H9 (cell line): Measurements from ENCODE around the gene FZD10. TPM values are rescaled to one million over a fixed set of nuclear protein-coding genes. Genes with fewer than 3 reads are reported as not detected.

Source experiments
- DNase-seq: peaks from one replicate; pipeline ENCODE4 v3.0.0-alpha.2; 2017
- H2AFZ ChIP-seq: one replicate; pipeline ENCODE4 v1.6.1; 2013; ENCODE audit warnings: mild to moderate bottlenecking, low read length, control low read depth, moderate library complexity
- H2AK5ac ChIP-seq: 2 replicates; pipeline ENCODE4 v1.6.1; 2013; ENCODE audit warnings: low read length, control low read depth, mixed read lengths; ENCODE audit not compliant: insufficient read length
- H2BK120ac ChIP-seq: one replicate; pipeline ENCODE4 v1.6.1; 2013; ENCODE audit warnings: low read depth, mild to moderate bottlenecking, low read length, control low read depth, inconsistent platforms; ENCODE audit not compliant: poor library complexity, severe bottlenecking
- H2BK12ac ChIP-seq: 2 replicates; pipeline ENCODE4 v1.6.1; 2013; ENCODE audit warnings: low read length, control low read depth, mixed read lengths, low read depth; ENCODE audit not compliant: insufficient read length
- H2BK15ac ChIP-seq: 2 replicates; pipeline ENCODE4 v1.6.1; 2013; ENCODE audit warnings: low read depth, low read length, control low read depth
- H2BK20ac ChIP-seq: one replicate; pipeline ENCODE4 v1.6.1; 2013; ENCODE audit warnings: low read depth, mild to moderate bottlenecking, low read length, control low read depth, inconsistent platforms; ENCODE audit not compliant: poor library complexity, severe bottlenecking
- H2BK5ac ChIP-seq: 2 replicates; pipeline ENCODE4 v1.6.1; 2013; ENCODE audit warnings: low read length, control low read depth, mixed read lengths; ENCODE audit not compliant: insufficient read length
- H3K14ac ChIP-seq: 2 replicates; pipeline ENCODE4 v1.6.1; 2013; ENCODE audit warnings: low read length, control low read depth; ENCODE audit not compliant: insufficient read depth
- H3K18ac ChIP-seq: 2 replicates; pipeline ENCODE4 v1.6.1; 2013; ENCODE audit warnings: low read depth, mild to moderate bottlenecking, mixed read lengths, low read length, control low read depth; ENCODE audit not compliant: insufficient read length
- H3K23ac ChIP-seq: 2 replicates; pipeline ENCODE4 v1.6.1; 2013; ENCODE audit warnings: low read length, control low read depth, mixed read lengths, low read depth; ENCODE audit not compliant: insufficient read length
- H3K23me2 ChIP-seq: 2 replicates; pipeline ENCODE4 v1.6.1; 2013; ENCODE audit warnings: low read depth, mild to moderate bottlenecking, mixed read lengths, low read length, control low read depth; ENCODE audit not compliant: insufficient read length, poor library complexity, severe bottlenecking
- H3K27ac ChIP-seq: 2 replicates; pipeline ENCODE4 v1.5.1; 2013; ENCODE audit warnings: low read length, control low read depth, mixed read lengths, low read depth; ENCODE audit not compliant: insufficient read length
- H3K27me3 ChIP-seq: 2 replicates; pipeline ENCODE4 v1.6.1; 2013; ENCODE audit warnings: low read length, control low read depth, inconsistent platforms; ENCODE audit not compliant: insufficient read depth
- H3K4ac ChIP-seq: 2 replicates; pipeline ENCODE4 v1.6.1; 2013; ENCODE audit warnings: low read depth, mild to moderate bottlenecking, control low read depth, inconsistent platforms, low read length, moderate library complexity
- H3K4me1 ChIP-seq: 2 replicates; pipeline ENCODE4 v1.6.1; 2013; ENCODE audit warnings: low read length, control low read depth, inconsistent platforms; ENCODE audit not compliant: insufficient read depth
- H3K4me2 ChIP-seq: 2 replicates; pipeline ENCODE4 v1.6.1; 2013; ENCODE audit warnings: low read length, control low read depth, mixed read lengths; ENCODE audit not compliant: insufficient read length, insufficient read depth
- H3K56ac ChIP-seq: 2 replicates; pipeline ENCODE4 v1.6.1; 2013; ENCODE audit warnings: low read depth, mild to moderate bottlenecking, mixed read lengths, low read length, control low read depth; ENCODE audit not compliant: insufficient read length
- H3K79me1 ChIP-seq: 2 replicates; pipeline ENCODE4 v1.6.1; 2013; ENCODE audit warnings: low read depth, mild to moderate bottlenecking, moderate library complexity, low read length, control low read depth, inconsistent platforms; ENCODE audit not compliant: insufficient read depth, poor library complexity, severe bottlenecking
- H3K79me2 ChIP-seq: 2 replicates; pipeline ENCODE4 v1.6.1; 2013; ENCODE audit warnings: low read length, control low read depth, inconsistent platforms; ENCODE audit not compliant: insufficient read depth
- H3K9ac ChIP-seq: 2 replicates; pipeline ENCODE4 v1.6.1; 2013; ENCODE audit warnings: low read length, control low read depth, mixed read lengths; ENCODE audit not compliant: insufficient read length; ENCODE audit errors: extremely low read depth
- H3K9me3 ChIP-seq: one replicate; pipeline ENCODE4 v1.6.1; 2013; ENCODE audit warnings: low read depth, low read length, inconsistent platforms; ENCODE audit not compliant: control insufficient read depth
- H3T11ph ChIP-seq: one replicate; pipeline ENCODE4 v1.6.1; 2013; ENCODE audit warnings: mild to moderate bottlenecking, low read length, control low read depth, inconsistent platforms
- H4K20me1 ChIP-seq: one replicate; pipeline ENCODE4 v1.6.1; 2013; ENCODE audit not compliant: control insufficient read depth, insufficient read length, insufficient read depth
- H4K5ac ChIP-seq: 2 replicates; pipeline ENCODE4 v1.6.1; 2013; ENCODE audit warnings: low read depth, mild to moderate bottlenecking, mixed read lengths, low read length, control low read depth; ENCODE audit not compliant: insufficient read length
- H4K8ac ChIP-seq: replicated peaks from 2 replicates; pipeline ENCODE4 v1.6.1; 2013; ENCODE audit warnings: low read length, control low read depth, mixed read lengths, low read depth; ENCODE audit not compliant: insufficient read length
- H4K91ac ChIP-seq: 2 replicates; pipeline ENCODE4 v1.6.1; 2013; ENCODE audit warnings: low read depth, mild to moderate bottlenecking, moderate library complexity, mixed read lengths, low read length, control low read depth; ENCODE audit not compliant: insufficient read length
- H3K27ac Mint-ChIP-seq, 3 experiments: 2 replicates in 2 of 3; 3 replicates in 1 of 3; pipeline ENCODE4 v1.8.0; 2020 to 2021; ENCODE audit warnings: mixed read lengths in 3 of 3, mild to moderate bottlenecking in 1 of 3, moderate library complexity in 1 of 3
- H3K27me3 Mint-ChIP-seq: 2 replicates; pipeline ENCODE4 v1.8.0; 2021; ENCODE audit warnings: low read depth, mild to moderate bottlenecking, moderate library complexity, mixed read lengths
- H3K36me3 Mint-ChIP-seq, 3 experiments: 2 replicates in 2 of 3; 3 replicates in 1 of 3; pipeline ENCODE4 v1.8.0; 2020 to 2021; ENCODE audit warnings: low read depth in 3 of 3, mixed read lengths in 3 of 3; ENCODE audit not compliant: insufficient read depth in 1 of 3
- H3K4me1 Mint-ChIP-seq, 2 experiments: 2 replicates each; pipeline ENCODE4 v1.8.0; 2020; ENCODE audit warnings: mixed read lengths in 2 of 2
- H3K4me3 Mint-ChIP-seq, 2 experiments: 2 replicates in 1 of 2; 3 replicates in 1 of 2; pipeline ENCODE4 v1.8.0; 2020 to 2021; ENCODE audit warnings: mild to moderate bottlenecking in 2 of 2, mixed read lengths in 2 of 2, moderate library complexity in 1 of 2
- H3K9me3 Mint-ChIP-seq, 2 experiments: 2 replicates in 1 of 2; 3 replicates in 1 of 2; pipeline ENCODE4 v1.8.0; 2020; ENCODE audit warnings: mild to moderate bottlenecking in 2 of 2, mixed read lengths in 2 of 2, moderate library complexity in 1 of 2
- WGBS: extraction: QIAGEN DNeasy Blood & Tissue Kit; methylation state at CpG from one replicate; pipeline ENCODE4 v1.1.7; 2013; ENCODE audit warnings: missing lambda C conversion rate, low lambda C conversion rate, mixed read lengths; ENCODE audit not compliant: insufficient read length; ENCODE audit errors: extremely low coverage; 5-methylcytosine and 5-hydroxymethylcytosine counted together
- total RNA-seq: library from RNA; stranded (reverse); gene quantifications from 2 replicates; pipeline ENCODE4 v1.2.1, GENCODE V29; 2021
- TF ChIP-seq, protein P1 (sequence below): fragments of 200-600 bp; sonication (generic); conservative IDR thresholded peaks from 3 replicates; pipeline ENCODE4 v1.8.0; 2021; ENCODE audit warnings: antibody characterized with exemption, mild to moderate bottlenecking

The FZD10 gene
- total RNA-seq, 1 experiment from 2014 or later = 1.0 TPM

- H3K14ac ChIP-seq = no peak overlapping the region
- H2BK12ac ChIP-seq = no peak overlapping the region
- no peak overlapping the region for H4K91ac ChIP-seq
- no peak overlapping the region for H3K23ac ChIP-seq
- TF ChIP-seq, protein P1, sequence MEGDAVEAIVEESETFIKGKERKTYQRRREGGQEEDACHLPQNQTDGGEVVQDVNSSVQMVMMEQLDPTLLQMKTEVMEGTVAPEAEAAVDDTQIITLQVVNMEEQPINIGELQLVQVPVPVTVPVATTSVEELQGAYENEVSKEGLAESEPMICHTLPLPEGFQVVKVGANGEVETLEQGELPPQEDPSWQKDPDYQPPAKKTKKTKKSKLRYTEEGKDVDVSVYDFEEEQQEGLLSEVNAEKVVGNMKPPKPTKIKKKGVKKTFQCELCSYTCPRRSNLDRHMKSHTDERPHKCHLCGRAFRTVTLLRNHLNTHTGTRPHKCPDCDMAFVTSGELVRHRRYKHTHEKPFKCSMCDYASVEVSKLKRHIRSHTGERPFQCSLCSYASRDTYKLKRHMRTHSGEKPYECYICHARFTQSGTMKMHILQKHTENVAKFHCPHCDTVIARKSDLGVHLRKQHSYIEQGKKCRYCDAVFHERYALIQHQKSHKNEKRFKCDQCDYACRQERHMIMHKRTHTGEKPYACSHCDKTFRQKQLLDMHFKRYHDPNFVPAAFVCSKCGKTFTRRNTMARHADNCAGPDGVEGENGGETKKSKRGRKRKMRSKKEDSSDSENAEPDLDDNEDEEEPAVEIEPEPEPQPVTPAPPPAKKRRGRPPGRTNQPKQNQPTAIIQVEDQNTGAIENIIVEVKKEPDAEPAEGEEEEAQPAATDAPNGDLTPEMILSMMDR = no peak
- no CpG with 5 or more reads among the region's 10 CpGs for WGBS
- DNase-seq = no peak
- no peak overlapping the region for H2BK20ac ChIP-seq
- no peak overlapping the region for H2BK15ac ChIP-seq
- peaks cover 1 to 12% of the 10 kb centered on the region in 2 experiments; a peak in 3 of 4 replicates for H3K4me1 Mint-ChIP-seq
- no peak overlapping the region for H4K5ac ChIP-seq
- no peak overlapping the region for H4K8ac ChIP-seq
- no peak overlapping the region for H3K18ac ChIP-seq
- no peaks in the 10 kb centered on the region; the same call in 1 of the 2 replicates for H3K27me3 ChIP-seq
- no peak overlapping the region for H3K4me2 ChIP-seq
- no peaks in the 10 kb centered on the region for H3K36me3 Mint-ChIP-seq
- no peak overlapping the region for H3K27ac ChIP-seq
- H2AFZ ChIP-seq = no peak overlapping the region
- H2BK120ac ChIP-seq = no peak overlapping the region
- no peak overlapping the region; a peak in 1 of 7 replicates for H3K27ac Mint-ChIP-seq
- no peak overlapping the region for H2AK5ac ChIP-seq
- H3K9me3 ChIP-seq = no peaks in the 10 kb centered on the region
- no peak overlapping the region for H3T11ph ChIP-seq
- H3K4me3 Mint-ChIP-seq = no peak overlapping the region
- H3K9me3 Mint-ChIP-seq = no peaks in the 10 kb centered on the region; a peak in 1 of 5 replicates
- no peaks in the 10 kb centered on the region for H3K23me2 ChIP-seq
- no peaks in the 10 kb centered on the region for H3K79me1 ChIP-seq
- H2BK5ac ChIP-seq = no peak overlapping the region
- no peak overlapping the region for H3K4ac ChIP-seq
- H3K56ac ChIP-seq = no peak overlapping the region
- H3K4me1 ChIP-seq = no peaks in the 10 kb centered on the region
- peaks cover 100% of the 10 kb centered on the region for H3K27me3 Mint-ChIP-seq
- H3K9ac ChIP-seq = no peak overlapping the region
- no peaks in the 10 kb centered on the region for H3K79me2 ChIP-seq
- no peaks in the 10 kb centered on the region for H4K20me1 ChIP-seq
These were observed 15.9 kb upstream of the FZD10 start for GRCh38 chr12:130146176-130146931.
